ENCODE results near the gene SOX6.

The SOX6 gene

DNA sequence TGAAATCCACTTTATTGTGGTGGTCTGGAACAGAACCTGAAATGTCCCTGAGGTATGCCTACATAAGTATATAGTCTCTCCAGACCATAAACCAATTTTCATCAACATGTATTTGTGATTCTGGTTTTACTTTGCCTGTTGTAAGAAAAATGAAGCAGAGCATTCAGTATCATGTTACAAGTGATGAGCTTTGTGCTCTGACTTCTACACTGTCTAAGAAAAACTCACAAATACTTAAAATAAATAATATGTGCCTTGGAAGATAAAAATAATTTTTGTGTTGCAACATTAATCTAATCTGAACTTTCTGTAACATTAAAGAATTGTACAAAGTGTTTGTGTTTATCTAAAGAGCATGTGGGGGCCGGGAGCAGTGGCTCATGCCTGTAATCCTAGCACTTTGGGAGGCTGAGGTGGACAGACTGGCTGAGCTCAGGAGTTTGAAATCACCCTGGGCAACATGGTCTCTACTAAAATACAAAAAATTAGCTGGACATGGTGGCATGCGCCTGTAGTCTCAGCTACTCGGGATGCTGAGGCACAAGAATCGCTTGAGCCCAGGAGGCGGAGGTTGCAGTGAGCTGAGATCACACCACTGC is 219.5 kb downstream of the SOX6 start:
- in situ Hi-C loops (cut with HindIII; ENCODE audit: low pct_unique_long_range_greater_than_20kb, low sequenced_read_pairs) = no loop called here
- no peak for TF ChIP-seq JUND (IDR thresholded peaks at IDR 0.05; ENCODE audit: low read depth)
- no peak for DNase-seq (ENCODE audit: low read depth in 1 of 2, low spot score in 1 of 2)

DNA sequence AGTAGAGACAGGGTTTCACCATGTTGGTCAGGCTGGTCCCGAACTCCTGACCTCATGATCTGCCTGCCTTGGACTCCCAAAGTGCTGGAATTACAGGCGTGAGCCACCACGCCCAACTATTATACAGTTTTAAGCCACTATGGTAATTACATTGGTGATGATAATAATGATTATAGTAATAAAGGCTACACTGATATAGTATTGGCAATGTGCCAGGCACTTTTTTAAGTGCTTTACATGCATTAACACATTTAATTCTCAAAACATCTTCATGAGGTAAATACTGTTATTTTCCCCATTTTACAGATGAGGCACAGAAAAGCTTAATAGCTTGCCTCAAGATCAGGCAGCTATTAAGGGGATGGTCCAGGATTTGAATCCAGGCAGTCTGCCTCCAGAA is 222.5 kb downstream of the SOX6 start:
- in situ Hi-C loops (cut with HindIII; ENCODE audit: low pct_unique_long_range_greater_than_20kb, low sequenced_read_pairs) = no loop called here
- no peak for DNase-seq (ENCODE audit: low read depth in 1 of 2, low spot score in 1 of 2)

DNA sequence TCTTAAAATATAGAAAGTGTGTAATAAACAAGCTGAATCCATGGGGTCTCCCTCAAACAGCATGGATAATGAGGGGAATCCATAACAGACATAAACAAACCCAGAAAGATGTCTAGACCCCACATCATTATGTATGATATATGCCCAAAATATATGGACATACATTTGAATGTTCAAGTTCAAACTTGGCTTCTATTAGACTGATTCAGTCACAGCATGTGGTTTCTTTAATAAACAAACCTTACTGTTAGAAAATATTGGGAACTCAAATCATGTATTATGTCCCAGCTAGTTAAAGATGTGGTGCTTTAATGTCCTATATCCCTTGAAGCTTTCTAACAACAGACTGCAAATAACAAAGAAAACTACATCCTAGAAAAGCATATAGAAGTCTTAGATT is 228.6 kb downstream of the SOX6 start:
- TF ChIP-seq JUND (IDR thresholded peaks at IDR 0.05; ENCODE audit: low read depth) = no peak
- in situ Hi-C loops (cut with HindIII; ENCODE audit: low pct_unique_long_range_greater_than_20kb, low sequenced_read_pairs) = no loop called here
- DNase-seq (ENCODE audit: low read depth in 1 of 2, low spot score in 1 of 2) = no peak

More for the DNA sequence above, 222.5 kb downstream of the SOX6 start:
- no peak for TF ChIP-seq JUND (IDR thresholded peaks at IDR 0.05; ENCODE audit: low read depth)

DNA sequence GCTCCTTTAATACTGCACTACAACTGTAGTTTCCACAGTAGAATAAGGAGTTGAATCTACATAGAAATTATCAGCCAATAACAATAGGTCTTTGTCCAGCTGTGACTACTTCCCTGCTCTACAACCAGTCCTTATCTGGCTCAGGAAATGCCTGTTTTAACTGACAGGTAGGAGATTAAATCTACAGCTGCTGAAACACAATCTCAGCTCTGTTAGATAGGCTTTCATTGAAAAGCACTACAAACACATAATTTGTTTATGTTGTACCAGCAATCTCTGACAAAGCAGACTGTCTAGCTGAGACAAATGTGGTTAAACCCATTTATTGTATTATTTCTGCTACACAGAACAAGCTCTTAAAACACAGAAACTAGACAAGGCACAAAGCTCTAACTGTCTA is 230.0 kb downstream of the SOX6 start:
- no peak for TF ChIP-seq JUND (IDR thresholded peaks at IDR 0.05; ENCODE audit: low read depth)
- DNase-seq (ENCODE audit: low read depth in 1 of 2, low spot score in 1 of 2) = no peak
- in situ Hi-C loops (cut with HindIII; ENCODE audit: low pct_unique_long_range_greater_than_20kb, low sequenced_read_pairs) = no loop called here

DNA sequence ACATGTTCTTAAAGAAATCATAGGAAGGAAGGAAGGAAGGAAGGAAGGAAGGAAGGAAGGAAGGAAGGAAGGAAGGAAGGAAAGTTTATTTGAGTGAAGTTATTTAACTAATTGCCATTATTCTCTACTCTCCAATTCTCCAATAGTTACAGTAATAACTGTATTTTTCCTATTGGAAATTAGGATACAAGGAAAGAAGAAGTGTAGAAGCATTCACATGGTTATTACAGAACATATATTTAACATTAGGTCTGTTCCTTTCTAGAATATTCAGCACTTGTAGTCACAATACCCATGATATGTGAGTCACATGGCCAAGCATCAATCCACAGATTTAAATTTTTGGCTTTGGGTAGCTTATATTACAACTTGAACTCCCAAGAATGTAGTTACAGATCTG is 230.6 kb downstream of the SOX6 start:
- in situ Hi-C loops (cut with HindIII; ENCODE audit: low pct_unique_long_range_greater_than_20kb, low sequenced_read_pairs) = no loop called here
- no peak for DNase-seq (ENCODE audit: low read depth in 1 of 2, low spot score in 1 of 2)
- TF ChIP-seq JUND (IDR thresholded peaks at IDR 0.05; ENCODE audit: low read depth) = no peak

DNA sequence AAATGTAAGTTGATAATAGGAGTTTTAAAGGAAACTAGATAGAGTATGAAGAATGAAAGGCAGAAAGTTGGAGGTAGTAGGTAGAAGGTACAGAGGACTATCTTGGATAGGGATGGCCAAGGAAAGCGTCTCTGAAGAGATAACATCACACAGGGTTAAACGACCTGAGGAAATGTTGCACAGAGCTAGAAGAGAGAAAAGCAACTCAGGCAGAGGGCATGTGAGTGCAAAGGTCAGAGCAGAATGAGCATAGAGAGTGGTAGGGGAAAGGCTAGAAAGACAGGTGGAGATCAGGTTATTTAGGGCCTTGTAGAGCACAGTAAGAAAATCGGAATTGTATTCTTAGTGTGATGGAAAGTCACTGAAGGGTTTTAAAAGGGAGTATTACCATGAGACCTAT is 232.0 kb downstream of the SOX6 start:
- in situ Hi-C loops (cut with HindIII; ENCODE audit: low pct_unique_long_range_greater_than_20kb, low sequenced_read_pairs) = no loop called here
- TF ChIP-seq JUND (IDR thresholded peaks at IDR 0.05; ENCODE audit: low read depth) = no peak
- no peak for DNase-seq (ENCODE audit: low read depth in 1 of 2, low spot score in 1 of 2)

DNA sequence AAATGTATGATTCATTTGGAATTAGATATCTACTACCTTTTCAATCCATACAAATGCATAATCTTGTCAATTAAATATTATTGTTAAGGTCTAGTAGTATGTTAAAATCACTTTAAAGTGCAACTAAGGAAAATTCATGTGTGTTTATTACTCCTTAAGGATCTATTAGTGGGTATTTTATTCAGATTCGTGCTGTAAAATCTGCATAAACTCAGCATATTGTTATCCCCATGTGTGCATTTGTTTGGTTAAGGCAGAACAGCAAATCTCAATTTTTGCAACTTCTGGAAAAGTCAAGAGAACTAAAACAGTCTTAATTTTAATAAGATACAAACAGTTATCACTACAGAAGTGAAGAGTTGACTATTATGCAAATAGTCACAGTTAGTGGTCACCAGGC is 234.5 kb downstream of the SOX6 start:
- in situ Hi-C loops (cut with HindIII; ENCODE audit: low pct_unique_long_range_greater_than_20kb, low sequenced_read_pairs) = no loop called here
- DNase-seq (ENCODE audit: low read depth in 1 of 2, low spot score in 1 of 2) = no peak
- no peak for TF ChIP-seq JUND (IDR thresholded peaks at IDR 0.05; ENCODE audit: low read depth)

DNA sequence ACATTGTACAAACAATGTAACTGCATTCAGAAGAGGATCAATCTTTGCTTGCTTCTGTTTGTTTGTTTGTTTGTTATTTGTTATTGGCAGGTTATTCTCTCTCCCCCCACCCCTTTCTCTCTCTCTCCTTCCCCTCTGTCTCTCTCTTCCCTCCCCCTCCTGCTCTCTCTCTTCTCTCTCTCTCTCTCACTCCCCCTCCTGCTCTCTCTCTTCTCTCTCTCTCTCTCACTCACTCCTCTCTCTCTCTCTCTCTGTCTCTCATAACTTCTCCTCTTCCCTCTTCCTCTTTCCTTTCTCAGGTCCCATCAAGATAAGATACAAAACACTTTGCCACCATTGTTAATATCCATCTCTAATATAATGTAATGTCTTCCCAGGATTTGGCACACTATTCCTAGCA is 236.3 kb downstream of the SOX6 start:
- in situ Hi-C loops (cut with HindIII; ENCODE audit: low pct_unique_long_range_greater_than_20kb, low sequenced_read_pairs) = no loop called here
- no peak for DNase-seq (ENCODE audit: low read depth in 1 of 2, low spot score in 1 of 2)
- no peak for TF ChIP-seq JUND (IDR thresholded peaks at IDR 0.05; ENCODE audit: low read depth)

DNA sequence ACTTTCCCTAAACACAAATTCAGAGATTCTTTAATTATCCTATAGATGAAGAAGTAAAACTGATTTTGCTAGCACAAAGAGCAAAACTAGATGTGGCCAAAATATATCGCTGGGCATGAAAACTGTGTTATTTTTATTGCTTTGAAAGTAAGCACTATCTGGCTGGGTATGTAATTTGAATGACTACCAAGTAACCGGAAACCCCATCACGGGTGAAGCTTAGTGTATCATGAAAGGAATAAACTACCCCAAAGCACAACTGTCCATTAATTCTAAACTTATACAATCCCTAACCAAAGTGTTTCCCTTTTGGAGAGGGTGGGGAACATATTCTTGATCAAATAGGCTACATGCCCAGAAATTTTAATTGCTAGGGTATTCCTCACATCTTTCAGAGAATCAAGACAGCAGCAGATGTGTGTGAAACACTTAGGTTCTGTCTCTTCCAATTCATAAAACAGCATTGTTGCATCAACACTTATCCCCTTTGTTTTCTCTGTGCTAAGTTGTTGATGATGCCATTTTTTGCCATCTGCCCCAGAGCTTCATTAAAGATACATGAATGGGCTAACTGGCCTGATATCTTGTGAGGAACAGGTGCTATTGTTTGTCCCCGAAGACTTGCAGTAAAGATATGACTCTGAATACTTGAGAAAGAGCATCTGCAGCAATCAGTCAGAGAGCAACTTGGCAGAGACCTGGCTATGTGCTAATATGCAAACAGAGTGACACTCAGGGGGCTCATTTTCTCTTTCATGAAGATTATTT is 238.2 kb downstream of the SOX6 start:
- TF ChIP-seq JUND (IDR thresholded peaks at IDR 0.05; ENCODE audit: low read depth) = no peak
- DNase-seq (ENCODE audit: low read depth in 1 of 2, low spot score in 1 of 2) = no peak
- in situ Hi-C loops (cut with HindIII; ENCODE audit: low pct_unique_long_range_greater_than_20kb, low sequenced_read_pairs) = no loop called here

DNA sequence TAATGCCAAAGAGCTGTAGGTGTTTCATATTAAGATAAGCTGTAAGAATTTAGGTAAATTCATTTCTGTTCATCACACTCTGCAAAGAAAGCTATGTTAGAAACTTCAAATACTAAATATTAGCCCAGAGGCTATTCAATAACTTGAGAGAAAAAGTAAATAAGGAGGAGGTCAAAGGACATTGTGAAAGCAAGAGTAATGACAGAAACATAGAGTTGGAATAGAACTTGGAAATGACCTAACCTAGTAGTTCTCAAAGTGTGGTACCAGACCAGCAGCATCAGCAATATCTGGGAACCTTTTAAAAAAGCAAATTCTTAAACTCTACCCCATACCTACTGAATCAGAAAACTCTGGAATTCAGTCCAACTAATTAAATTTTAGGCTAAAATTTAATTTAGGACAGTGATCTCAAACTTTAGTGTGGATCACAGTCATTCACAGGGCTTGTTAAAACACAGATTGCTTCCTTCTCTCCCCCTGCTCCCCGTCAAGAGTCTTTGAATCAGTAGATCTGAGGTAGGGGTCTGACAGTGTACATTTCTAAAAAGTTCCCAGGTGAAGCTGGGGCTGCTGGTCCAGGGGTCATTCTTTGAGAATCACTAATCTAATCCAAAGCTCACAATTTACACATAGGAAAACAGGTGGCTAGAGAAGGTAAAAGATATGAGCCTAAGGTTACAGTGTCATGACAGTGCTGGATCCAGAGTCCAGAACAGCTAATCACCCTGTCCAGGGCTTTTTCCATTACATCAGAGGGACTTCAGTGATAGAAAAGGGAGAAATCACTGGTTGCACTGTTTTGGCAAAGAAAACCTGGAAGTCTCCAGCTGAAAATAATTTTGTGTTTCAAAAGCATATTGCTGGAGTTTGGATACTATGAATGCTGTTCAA is 241.1 kb downstream of the SOX6 start:
- in situ Hi-C loops (cut with HindIII; ENCODE audit: low pct_unique_long_range_greater_than_20kb, low sequenced_read_pairs) = no loop called here
- DNase-seq (ENCODE audit: low read depth in 1 of 2, low spot score in 1 of 2) = no peak
- no peak for TF ChIP-seq JUND (IDR thresholded peaks at IDR 0.05; ENCODE audit: low read depth)

DNA sequence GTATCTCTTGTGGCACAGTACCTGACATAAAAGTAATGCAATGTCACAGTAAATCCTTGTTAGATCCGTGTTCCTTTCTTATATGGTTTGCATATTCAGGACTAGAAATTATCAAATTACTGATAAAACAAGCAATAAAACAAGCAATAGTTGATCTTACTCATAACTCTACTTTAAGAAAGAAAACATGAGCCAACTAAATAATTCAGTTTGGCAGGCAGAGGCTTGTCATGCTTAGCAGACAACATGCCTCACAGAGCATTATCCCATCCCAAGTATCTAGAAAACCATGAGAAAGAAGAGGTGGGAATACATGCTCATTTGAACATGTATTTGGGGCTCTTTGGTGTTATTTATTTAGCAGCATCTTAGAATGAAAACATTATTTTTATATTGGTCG is 241.9 kb downstream of the SOX6 start:
- DNase-seq (ENCODE audit: low read depth in 1 of 2, low spot score in 1 of 2) = no peak
- in situ Hi-C loops (cut with HindIII; ENCODE audit: low pct_unique_long_range_greater_than_20kb, low sequenced_read_pairs) = no loop called here
- TF ChIP-seq JUND (IDR thresholded peaks at IDR 0.05; ENCODE audit: low read depth) = no peak

DNA sequence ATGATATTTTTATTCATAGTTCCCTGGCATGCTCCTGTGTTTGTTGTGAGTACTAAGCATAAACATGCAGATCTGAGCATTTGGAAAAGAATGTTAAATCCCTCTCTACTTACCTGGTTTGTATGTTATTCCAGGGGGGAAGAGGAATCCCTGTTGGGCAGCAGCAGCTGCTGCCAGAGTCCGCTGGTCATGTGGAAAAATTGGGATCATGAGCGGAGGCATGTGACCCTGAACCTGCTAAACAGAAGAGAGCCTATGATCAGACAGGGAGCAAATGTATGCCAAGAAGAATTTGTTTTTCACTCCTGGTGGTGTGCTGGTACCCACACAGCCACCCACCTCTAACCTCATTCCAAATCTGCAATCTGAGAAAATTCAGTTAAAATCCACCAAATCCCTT is 244.7 kb downstream of the SOX6 start:
- in situ Hi-C loops (cut with HindIII; ENCODE audit: low pct_unique_long_range_greater_than_20kb, low sequenced_read_pairs) = no loop called here
- DNase-seq (ENCODE audit: low read depth in 1 of 2, low spot score in 1 of 2) = no peak
- TF ChIP-seq JUND (IDR thresholded peaks at IDR 0.05; ENCODE audit: low read depth) = no peak

DNA sequence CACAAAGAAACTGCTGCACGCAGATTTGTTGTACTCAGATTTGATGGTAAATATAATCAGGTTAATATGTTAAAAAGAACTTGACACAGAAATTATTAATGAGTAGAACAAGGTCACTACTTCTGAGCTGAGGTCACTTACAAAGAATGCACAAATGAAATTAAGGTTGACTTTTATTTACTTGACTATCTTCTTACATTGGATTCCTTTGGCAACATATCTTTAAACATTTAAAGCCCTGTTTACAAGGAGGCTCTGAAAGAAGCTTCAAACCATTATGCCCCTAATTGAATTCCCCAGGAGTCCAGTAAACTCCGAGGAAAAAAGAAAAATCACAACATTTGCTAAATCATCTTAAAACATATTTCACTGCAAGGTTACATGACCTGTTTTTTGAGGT is 245.5 kb downstream of the SOX6 start:
- no peak for TF ChIP-seq JUND (IDR thresholded peaks at IDR 0.05; ENCODE audit: low read depth)
- in situ Hi-C loops (cut with HindIII; ENCODE audit: low pct_unique_long_range_greater_than_20kb, low sequenced_read_pairs) = no loop called here
- no peak for DNase-seq (ENCODE audit: low read depth in 1 of 2, low spot score in 1 of 2)

Measured in T47D (cell line).